Stimulated activated CD4-positive, alpha-beta T cell treated with anti-CD3 and anti-CD28 coated beads, TNF-alpha, amount 100 ng/mL, for 4 hours (primary cell): ENCODE data around the gene SPECC1L.

Experiments
- DNase-seq, 3 experiments: peaks; one replicate each; pipeline ENCODE4 v3.0.0-alpha.2; 2020; ENCODE audit warnings: low read depth in 3 of 3

Gene SPECC1L

DNA sequence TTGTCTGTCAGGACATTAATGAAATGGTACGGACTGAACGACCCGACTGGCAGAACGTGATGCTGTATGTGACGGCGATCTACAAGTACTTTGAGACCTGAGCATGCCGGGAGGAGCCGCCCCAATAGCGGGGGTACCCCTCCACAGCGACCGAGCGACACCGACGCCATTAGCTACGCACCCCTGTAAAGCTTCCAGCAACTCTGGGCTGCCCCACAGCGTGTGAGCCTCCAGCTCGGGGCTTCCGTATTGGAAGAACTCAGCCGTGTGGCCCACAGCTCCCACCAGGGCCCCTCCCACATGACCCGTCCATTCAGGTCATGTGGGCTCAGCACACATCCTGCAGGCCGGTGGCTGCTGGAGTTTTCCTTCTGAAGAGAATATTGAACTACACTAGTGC, 143.9 kb downstream of the SPECC1L start:
- DNase-seq = no peak

DNA sequence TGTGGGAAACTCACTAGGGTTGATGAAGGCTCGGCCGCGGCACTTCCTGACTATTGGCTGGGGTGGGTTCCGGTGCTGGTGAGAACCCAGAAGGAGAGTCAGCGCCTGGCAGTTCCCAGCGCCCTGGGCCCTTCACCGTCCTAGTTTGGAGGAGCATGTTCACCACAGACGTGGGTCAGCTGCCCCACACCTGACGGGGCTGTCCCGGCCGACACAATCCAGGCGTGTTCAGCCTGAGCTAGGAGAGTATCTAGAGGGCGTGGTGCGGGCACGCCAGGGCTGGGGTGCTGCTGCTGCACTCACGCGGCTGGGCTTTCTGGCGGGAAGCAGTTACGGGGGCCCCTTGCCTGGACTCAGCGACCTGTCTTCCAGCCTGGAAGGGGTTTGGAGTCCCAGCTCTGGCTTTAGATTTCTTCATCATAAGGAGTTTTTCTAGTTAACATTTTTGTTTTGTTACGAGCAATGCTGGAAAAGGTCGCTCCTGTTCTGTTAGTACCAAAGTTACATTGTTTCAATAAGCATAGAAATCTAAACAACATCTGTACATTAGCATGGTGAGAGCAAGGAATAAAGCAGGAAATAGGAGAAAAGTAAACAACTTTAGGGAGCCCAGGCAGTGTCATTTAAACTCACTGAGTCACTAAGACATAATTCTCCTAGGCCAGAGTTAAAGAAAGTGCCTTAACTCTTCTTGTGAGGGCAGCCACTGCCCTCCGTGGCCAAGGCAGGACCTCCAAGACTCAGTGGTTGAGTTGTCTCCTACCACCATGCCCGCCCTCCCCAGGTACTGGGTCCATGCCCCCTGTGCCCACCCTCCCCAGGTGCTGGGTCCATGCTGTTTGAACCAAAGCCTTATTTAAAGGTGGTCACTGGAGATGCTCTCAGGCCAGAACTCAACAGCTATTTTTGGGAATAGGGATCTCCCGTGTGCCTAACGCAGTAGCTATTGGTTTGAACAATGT, 144.6 kb downstream of the SPECC1L start:
- DNase-seq = no peak

DNA sequence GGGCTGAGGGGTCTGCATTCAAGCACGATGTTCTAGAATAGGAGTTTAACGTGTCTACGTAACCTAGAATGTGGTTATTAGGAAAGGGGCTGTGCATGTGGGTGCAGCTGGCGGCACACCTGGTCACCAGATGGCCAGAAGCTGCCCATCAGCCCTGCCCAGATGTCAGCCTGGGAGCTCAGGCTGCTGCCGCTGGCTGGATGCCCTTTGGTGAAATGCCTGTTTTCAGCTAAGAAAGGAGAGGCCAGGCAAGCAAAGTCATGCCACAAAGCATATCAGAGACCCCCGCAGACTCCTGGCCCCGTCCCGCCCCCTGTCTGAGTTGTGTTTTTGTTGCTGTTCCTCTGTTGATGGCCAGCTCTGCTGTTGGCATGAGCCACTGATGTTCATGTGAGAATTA, 145.5 kb downstream of the SPECC1L start:
- no peak for DNase-seq

DNA sequence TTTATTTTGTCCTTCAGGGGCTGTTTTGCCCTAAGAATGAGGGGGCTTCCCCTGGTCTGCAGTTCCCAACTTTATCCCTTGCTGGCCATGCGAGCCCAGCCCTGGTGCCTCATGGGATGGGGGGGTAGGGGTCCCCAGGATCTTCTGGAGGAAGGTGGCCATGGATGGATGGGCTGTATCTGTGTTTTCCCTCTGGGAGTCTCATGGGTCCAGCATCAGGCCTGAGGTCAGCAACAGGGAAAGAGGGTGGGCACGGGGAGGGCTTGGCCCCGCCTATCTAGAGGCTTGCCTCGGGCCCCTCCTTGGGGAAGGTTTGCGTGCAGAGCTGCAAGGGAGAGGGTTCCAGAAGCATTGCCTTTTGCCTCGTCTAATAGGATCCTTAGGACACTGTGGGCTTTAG, 146.0 kb downstream of the SPECC1L start:
- DNase-seq = no peak

DNA sequence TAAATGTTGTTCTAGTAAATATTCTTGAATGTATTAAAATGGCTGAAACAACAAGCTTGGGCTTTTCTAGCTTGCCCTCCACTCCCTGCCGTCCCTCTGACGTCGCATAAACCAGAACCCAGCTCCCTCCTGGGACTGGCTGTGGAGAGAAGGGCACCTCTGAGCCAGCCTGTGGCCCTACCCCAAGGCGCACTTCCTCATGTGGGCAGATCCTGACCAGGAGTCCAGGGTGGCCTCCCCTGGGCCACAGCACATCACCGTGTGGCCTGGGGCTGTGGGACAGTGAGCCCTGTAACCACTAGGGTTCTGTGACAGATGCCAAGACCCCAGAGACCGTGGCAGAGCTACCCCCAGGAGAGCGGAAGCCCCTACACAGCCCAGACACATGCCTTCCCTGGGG, 146.6 kb downstream of the SPECC1L start:
- no peak for DNase-seq

DNA sequence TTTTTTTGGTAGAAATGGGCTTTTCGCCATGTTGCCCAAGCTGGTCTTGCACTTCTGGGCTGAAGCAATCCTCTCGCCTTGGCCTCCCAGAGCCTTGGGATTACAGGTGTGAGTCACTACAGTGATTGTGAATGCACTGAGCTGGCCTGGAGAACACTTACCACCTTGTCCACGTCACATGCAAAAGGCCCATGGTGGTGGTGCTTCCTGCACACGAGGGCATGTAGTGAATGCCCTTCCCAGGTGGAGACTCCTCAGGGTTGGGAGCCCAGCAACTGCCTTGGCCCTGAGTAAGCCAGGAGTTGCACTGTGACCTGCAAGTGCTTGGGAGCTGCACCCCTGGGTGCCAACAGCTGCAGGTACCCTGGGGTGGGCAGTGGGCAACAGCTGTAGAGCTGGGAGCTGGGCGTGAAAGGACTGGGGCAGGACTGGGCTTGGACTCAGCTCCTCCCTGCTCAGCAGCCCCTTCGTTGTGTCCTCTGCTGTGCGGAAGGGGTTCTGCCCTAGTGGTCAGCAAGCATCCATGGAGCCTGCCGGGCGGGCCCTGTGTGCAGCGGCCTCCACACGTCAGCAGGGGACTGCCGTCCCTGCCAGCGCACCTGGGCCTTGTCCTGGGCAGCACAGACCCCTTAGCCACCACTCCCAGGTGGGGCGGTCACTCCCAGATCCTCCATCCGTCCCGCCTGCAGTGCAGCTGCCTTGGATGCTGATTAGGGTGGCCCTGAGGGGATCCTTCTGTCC, 147.4 kb downstream of the SPECC1L start:
- no peak for DNase-seq

DNA sequence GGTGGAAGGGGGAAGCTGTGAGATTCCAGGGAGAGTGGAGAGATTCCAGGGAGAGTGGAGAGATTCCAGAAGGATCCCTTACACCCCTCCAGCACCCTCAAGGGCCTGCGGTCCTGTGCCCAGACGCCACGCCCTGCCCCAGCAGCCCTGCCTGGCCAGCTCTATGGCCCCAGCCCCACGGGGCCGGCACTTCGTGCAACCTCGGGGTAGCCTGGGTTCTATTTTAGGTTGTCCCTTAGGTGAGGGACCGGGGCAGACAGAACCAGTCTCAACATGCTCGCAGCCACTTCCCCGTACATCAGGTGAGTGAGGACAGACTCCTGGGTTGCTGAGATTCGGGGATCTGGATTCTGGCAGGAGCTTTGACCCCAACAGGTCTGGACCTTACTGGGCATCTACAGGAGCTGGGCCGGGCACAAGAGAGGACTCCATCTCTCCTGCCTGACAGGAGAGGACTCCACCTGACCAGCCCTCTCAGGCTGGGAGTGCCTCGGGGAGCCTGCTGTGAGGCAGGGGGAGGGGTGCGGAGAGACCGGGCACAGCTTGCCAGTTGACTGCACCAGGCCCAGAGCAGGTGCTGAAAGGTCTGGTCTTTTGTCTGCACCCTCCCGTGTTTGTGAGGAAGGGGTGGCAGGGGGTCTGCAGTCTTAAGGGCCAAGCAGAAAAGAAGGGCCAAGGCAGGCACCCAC, 148.3 kb downstream of the SPECC1L start:
- no peak for DNase-seq

DNA sequence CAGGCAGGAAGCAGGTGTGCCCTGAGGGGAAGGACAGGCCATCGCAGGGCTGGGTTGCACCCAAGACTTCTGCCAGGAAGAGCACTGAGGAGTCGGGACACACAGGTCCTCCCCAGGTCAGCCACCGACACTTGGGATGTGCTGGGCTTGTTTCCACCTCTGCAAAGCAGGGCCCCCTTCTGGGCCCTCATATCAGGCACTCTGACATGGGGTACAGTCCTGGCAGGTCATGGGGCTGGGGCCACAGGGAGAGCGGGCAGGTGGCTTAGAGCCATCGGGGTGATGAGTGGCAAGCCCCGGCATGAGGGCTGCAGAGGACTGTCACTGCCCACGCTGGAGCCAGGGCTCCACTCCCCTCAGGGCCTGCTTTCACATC, 148.8 kb downstream of the SPECC1L start:
- DNase-seq = no peak

DNA sequence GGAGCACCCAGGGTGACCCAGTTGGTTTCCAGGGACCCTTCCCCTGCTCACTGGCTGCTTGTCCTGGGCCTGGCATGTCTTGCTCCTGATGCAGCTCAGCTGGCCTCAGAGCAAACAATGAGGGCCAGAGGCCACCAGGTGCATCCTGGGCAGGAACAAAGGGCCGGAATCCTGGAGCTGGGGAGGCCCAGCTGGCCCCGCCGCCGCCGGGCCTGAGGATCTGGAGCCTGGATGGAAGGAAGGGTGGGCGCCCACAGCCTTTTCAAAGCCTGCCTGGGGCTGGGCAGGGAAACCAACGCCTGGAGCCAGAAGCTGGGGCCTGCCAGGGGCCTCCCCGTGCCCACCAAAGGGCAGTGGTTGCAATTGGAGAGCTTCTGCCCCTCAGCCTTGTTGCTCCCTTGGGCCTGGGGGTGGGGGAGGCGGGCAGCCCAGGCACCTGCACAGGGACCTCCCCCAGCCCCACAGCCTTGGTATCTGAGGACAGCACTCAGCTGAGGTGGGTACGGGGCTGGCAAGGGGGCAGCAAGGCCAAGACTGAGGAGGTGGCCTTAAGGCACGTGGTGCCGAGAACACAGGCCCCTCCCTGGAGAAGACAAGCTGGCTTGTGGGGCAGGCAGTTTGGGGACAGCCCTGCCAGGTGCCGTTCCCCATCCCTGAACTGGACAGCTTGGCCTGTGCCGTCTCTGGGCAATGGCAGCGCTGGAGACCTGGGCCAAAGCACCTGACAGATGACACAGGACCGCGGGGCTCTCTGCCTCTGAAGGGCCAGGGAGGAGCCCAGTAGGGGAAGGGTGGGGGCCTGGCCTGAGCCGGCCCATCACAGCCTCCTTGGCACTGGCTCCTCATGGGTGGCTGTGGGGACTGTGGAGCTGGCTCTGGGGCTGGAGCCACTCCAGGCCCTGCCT, 149.7 kb downstream of the SPECC1L start:
- DNase-seq = no peak

DNA sequence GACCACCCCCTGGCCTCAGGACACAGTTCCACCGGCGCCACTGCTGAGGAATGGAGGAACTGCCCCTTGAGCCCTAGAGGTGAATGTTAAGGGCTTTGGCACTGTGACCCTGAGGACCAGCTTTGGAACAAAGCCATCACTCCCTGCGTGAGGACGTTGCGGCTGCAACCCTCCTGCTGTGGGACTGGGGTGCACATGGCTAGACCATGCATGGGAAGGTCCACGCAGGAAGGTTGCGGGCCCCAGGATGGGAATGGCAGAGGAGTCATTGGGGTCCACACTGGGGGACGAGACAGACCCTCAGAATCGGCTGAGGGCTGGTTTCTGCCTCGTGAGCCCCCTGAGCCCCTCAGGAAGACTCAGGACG, 150.3 kb downstream of the SPECC1L start:
- no peak for DNase-seq

DNA sequence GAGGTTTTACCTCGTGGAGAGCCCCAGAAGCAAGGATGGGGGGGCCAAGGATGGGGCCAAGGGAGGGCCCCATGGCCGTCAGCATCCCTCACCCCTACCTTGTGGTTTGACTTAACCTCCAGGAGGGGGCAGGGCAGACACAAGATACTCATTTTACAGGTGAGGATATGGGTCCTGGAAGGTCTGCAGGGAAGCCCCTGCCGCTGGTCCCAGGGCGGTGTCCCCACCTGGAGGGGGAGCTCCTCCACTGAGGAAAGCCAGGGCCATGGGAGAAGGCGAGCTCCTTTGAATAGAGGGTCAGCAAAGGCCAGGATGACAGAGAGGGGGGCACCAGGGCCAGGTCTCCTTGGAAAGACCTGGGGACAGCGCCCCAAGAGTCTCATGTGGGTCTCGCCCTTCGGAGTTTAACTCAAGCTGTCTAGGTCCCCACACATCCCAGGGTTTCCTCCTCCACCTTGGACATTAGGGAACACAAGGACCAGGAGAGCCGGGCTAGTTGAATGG, 150.8 kb downstream of the SPECC1L start:
- no peak for DNase-seq

DNA sequence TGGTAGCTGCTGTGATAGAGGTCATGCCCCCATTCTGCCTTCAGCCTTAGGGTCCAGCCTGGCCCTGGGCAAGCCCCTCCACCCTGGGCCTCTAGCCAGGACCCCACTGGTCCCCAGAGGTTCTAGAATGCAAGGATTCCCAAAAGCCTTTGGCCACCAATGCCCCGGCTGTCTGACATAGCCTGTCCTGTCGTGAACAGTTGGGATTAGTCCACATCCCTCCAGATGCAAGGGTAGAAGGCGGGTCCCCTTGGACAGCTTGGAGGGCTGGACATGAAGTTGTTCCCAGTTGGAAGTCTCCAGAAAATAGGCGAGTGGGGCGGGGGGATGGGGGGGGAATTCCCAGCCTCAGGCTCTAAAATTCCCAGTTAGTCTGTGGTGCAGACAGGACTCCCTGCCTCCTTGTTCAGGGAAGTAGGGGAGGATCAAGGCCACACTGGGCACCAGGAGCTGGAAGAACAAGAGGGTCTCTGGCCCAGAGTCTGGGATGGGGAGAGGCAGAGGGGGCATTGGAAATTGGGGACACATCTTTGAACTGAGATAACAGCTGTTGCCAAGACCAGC, 151.6 kb downstream of the SPECC1L start:
- DNase-seq = no peak

DNA sequence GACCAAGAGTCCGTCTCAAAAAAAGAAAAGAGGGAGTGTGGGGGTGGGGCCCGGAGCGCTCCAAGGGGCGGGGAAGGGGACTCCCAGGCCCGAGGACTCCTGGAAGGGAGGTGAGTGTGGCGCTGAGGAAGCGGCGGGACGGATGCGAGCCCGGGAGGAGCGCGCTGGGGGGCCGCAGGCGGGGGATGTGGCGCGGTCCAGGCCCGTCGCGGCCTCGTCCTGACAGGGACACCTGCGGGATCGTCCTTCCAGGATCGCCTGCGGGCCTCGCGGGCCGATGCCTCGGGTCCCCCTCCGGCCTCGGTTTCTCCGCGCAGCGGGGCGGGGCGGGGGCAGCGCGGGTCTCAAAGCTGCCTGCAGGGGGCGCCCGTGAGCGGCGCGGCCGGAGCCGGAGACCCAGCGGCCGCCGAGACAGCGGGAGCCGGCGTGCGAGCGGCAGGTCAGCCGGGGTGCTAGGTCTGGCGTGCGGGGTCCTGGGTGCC, 152.9 kb downstream of the SPECC1L start:
- DNase-seq = peak in 2 of 3 experiments; percentile 41 to 68

DNA sequence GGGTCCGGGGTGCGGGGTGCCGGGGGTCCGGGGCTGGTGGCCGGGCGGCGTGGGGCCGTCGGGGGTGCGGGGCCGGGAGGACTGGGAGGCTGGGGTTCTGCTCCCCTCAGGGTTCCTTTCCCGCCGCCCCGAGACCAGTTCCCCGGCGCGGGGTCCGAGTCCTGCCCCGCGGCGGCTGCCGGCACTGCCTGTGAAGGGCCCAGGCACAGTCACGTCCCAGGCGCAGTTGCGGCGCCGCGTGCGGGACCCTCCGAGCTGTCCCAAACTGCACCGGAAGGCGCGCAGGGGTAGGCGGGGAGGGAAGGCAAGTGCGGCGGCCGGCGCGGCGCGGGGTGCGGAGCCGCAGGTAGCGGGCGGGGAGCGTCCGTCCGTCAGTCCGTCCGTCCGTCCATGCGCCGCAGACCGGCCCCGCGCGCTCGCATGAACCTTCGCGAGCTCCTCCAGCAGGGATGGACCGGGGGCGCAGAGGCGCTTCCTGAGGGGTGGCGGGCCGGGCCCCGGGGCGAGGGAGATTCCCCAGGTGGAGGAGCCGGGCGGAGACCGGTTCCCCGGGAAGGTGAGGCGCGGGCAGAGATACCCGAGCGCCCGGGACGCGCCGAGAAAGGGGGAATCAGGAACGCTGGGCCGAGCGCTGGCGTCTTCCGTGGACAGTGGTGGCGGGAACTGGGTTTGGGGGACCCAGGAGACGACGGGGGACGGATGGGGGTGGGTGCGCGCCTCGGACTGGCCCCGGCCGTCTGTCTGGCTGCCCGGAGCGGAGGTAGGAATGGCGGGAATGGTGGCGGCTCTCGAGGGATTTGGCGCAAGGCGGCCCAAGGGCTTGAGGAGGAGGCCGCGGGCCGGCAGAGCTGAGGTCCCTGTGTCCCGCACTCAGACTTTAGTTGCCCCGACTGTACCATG, 153.6 kb downstream of the SPECC1L start:
- DNase-seq = peak in 2 of 3 experiments; percentile 32 to 47

DNA sequence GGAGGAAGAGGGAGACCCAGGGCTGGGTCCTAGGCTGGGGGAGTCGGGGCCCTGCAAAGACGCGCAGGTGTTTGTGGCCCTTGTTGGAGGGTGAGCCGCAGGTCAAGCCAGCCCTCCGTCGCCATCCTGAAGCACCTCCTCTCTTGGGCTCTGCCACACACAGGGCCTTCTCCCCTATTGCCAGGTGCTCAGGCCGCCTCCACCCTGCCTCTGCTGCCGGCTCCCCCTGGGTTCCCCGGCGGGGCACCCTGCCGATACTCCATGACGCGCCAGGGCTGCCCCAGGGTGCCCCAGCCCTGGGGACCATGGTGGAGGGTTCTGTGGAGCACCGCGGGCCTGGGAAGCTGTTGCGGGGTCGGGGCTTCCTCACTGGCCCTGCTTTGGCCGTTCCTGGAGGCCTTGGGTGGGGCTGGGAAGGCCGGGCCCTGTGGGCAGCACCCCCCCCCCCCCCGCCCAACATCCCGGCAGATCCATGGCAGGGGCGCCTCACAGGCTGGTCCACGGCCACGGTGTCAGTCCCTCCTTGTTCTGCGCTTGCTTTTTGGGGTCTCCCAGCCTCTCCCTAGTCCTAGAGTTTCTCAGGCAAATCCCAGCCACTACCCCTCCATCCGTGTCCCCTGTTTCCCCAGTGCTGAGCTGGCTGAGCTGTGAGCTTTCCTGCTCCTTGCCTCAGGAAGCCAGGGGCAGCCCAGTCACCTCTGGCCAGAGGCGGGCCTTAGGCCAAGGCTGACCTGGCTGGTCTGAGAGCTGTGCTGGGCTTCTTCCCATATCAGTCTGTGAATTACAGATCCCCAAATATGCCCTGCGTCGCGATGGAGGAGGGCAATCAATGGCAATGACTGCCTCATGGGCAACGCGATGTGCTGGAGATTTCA, 154.5 kb downstream of the SPECC1L start:
- no peak for DNase-seq

DNA sequence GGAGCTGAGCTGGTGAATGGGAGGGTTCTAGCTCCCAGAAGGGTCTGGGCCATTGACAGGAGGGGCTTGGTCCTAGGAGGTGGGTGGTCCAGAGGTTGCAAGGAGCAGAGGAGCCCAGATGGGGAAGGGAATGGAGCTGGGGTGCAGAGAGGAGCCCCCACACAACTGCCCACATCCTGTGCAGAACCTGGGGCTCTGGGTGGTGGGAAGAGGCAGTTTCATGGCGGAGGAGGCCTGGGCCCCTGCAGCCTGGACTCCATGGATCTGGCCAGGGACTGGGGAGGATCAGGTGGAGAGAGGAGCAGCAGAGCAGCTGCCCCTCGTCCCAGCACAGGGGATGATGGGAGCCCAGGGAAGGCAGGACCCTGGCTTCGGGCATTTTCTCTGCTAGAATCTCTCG, 155.8 kb downstream of the SPECC1L start:
- no peak for DNase-seq

DNA sequence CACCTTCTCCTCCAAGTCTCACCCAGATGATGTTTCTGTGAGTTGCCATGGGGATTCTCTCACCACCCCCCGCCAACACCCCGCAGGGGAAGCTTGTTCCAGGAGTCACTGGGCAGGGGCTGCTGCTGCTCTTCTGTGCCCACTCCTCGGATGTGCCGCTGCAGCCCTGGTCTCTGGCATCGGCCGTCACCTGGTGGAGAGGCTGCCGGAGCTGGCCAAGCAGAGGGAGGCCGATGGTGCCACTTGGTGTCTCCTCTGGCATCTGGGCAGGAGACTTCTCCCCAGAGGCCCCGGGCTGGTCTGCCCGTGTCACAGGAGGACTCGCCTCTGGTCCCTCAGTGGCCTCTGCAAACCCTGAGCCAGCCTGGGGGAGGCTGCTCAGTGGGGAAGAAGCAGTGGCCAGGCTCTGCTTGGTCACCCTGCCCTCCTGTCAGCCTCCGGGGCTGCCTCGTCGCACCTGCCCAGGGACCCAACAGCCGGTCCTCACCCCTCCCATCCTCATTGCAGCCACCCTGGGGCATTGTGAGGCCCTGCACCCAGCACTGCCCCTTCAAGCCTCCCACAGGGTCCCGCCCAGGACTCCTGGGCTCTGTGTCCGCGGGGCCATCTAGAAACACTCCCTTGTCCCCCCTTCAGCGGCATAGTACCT, 156.3 kb downstream of the SPECC1L start:
- DNase-seq = no peak

DNA sequence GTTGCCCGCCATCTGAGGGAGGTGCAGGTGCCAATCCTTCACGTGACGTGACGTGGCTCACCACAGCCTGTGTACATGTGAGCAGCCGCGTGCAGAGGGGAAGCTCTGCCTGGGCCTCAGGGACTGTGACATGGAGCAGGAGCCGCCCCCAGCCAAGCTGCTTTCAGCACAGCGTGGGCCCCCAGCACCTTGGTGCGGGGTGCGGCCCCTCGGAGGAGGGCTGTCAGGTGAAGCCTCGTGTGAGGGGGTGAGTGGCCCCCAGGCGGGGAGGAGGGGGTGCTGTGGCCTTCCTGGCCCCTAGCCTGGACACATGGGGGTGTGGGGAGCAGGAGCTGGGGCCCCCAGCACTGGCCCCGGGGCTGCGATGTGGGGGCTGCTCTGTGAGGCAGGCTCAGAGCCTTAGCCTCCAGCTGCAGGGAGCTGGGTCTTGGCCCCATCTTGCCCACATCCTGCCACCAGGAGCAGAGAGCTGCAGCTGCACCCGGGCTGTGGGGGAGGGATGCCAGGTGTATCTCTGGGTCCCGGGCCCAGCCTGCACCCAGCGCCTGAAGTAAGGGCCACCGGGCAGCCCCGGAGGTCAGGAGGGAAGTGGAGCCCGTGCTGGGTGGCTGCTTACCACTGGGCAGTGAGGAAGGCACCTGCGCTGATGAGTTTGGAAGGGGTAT, 157.0 kb downstream of the SPECC1L start, which contains the start of gene ADORA2A:
ADORA2A (plus strand) TSS at position 100 of the 665 bp plus-strand sequence. CDS start 5,806 bp downstream, outside the sequence.
- DNase-seq = peak; percentile 56 to 75 (median 69)
